ENCODE results near the gene TSFM. TPM values are rescaled to one million over a fixed set of nuclear protein-coding genes. Genes with fewer than 3 reads are reported as not detected.
A peak's percentile ranks its signal among the peaks of the same experiment; 100 is the strongest.

Gene TSFM
- total and polyA plus RNA-seq, 2 of the 13 experiments (the other 11 are each of a cell fraction or from before 2014, with no cell fraction given) = 29.8 to 68.3 TPM

GRCh38 chr12:57845478-57846284 is 63.1 kb downstream of the TSFM start (continued):
- TF ChIP-seq NR3C1 (CRISPR knock-in tag; IDR thresholded peaks at IDR 0.05) (no peak), MIER2 (CRISPR knock-in tag; IDR thresholded peaks at IDR 0.05) (no peak), MTF1 (CRISPR knock-in tag; IDR thresholded peaks at IDR 0.05) (no peak), THAP11 (CRISPR knock-in tag; IDR thresholded peaks at IDR 0.05) (peak; percentile 69), MEF2D (CRISPR knock-in tag; IDR thresholded peaks at IDR 0.05) (peak; percentile 45), ZNF547 (CRISPR knock-in tag; IDR thresholded peaks at IDR 0.05) (peak; percentile 63), ZFP82 (CRISPR knock-in tag; IDR thresholded peaks at IDR 0.05; ENCODE audit: borderline replicate concordance) (no peak), ZIK1 (CRISPR knock-in tag; IDR thresholded peaks at IDR 0.05; ENCODE audit: borderline replicate concordance, low read depth) (no peak; the same call in 1 of the 2 replicates), PHF8 (CRISPR knock-in tag; IDR thresholded peaks at IDR 0.05) (peak; percentile 63), FOXM1 (CRISPR knock-in tag; IDR thresholded peaks at IDR 0.05) (peak; percentile 66; the same call in 1 of the 2 replicates), RFXANK (CRISPR knock-in tag; IDR thresholded peaks at IDR 0.05) (0 out of 2 replicates have a peak, but pooled peaks have one; percentile 25), ZNF589 (CRISPR knock-in tag; conservative IDR thresholded peaks at IDR 0.05) (peak; percentile 86), KLF11 (CRISPR knock-in tag; IDR thresholded peaks at IDR 0.05) (peak; percentile 82), MTA3 (CRISPR knock-in tag; IDR thresholded peaks at IDR 0.05) (no peak), USF2 (IDR thresholded peaks at IDR 0.05; ENCODE audit: low read depth, low read length) (no peak), USF2 (CRISPR knock-in tag; IDR thresholded peaks at IDR 0.05; ENCODE audit: borderline replicate concordance) (no peak), MBNL3 (CRISPR knock-in tag; conservative IDR thresholded peaks at IDR 0.05) (no peak), HOXA9 (CRISPR knock-in tag; IDR thresholded peaks at IDR 0.05; ENCODE audit: borderline replicate concordance) (peak; percentile 89; the same call in 1 of the 2 replicates), TEF (CRISPR knock-in tag; IDR thresholded peaks at IDR 0.05) (peak; percentile 95), ZNF75D (CRISPR knock-in tag; IDR thresholded peaks at IDR 0.05; ENCODE audit: borderline replicate concordance) (no peak), ZNF775 (CRISPR knock-in tag; IDR thresholded peaks at IDR 0.05; ENCODE audit: borderline replicate concordance) (no peak), ZNF550 (CRISPR knock-in tag; IDR thresholded peaks at IDR 0.05; ENCODE audit: borderline replicate concordance) (no peak), PLRG1 (conservative IDR thresholded peaks at IDR 0.05) (no peak), ZZZ3 (CRISPR knock-in tag; IDR thresholded peaks at IDR 0.05; ENCODE audit: borderline replicate concordance) (no peak), ZKSCAN8 (CRISPR knock-in tag; IDR thresholded peaks at IDR 0.05; ENCODE audit: borderline replicate concordance) (peak; percentile 56; the same call in 1 of the 2 replicates), SRSF4 (IDR thresholded peaks at IDR 0.05; ENCODE audit: low read depth, low read length, poor library complexity, severe bottlenecking) (no peak), ZNF776 (CRISPR knock-in tag; IDR thresholded peaks at IDR 0.05) (0 out of 2 replicates have a peak, but pooled peaks have one; percentile 34), ZNF678 (CRISPR knock-in tag; IDR thresholded peaks at IDR 0.05) (no peak), ZNF878 (CRISPR knock-in tag; IDR thresholded peaks at IDR 0.05) (no peak), ZNF460 (CRISPR knock-in tag; IDR thresholded peaks at IDR 0.05; ENCODE audit: borderline replicate concordance) (peak; percentile 34; the same call in 1 of the 2 replicates), MAF1 (CRISPR knock-in tag; IDR thresholded peaks at IDR 0.05; ENCODE audit: borderline replicate concordance) (peak; percentile 25; the same call in 1 of the 2 replicates)
